Stimulated activated CD8-positive, alpha-beta memory T cell treated with anti-CD3 and anti-CD28 coated beads, Interleukin-15, amount 100 ng/mL, for 24 hours (primary cell): ENCODE results near the gene BOC.

Experiments used
- DNase-seq: peaks from one replicate; pipeline ENCODE4 v3.0.0-alpha.2; 2020; ENCODE audit warnings: low read depth

The BOC gene

DNA sequence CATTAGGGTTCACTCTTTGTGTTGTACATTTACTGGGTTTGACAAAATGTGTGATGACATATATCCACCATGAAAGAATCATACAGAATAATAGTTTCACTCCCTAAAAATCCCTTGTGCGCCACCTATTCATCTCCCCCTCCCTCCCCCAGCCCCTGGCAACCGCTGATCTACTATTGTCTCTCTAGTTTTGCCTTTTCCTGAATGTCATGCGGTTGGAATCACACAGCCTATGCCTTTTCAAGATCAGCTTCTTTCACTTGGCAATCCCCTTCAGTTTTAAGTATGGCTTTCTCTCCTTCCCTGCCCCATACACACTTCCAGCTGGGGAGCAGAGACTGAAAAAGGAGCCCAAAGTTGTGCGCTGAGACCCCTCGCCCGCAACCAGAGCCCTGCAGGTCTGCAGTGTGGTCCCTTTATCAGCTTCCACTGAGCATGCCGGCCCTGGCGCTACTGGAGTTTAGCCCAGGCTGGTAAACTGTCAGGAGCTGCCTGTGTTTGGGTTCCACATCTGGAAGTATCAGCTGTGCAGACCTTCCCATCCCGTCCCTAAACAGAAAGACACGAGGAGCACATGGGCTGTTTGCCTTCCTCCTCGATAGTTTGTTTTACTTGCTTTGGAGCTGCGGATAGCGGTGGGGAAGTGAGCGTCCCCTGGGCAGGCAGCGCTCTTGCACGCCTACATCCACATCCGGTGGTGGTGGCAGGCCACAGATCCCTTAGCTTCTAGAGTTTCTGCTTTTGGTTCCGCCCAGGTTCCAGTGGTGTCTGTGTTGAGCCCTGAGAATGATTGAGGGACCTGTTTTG is 12.3 kb downstream of the BOC start:
- no peak for DNase-seq

DNA sequence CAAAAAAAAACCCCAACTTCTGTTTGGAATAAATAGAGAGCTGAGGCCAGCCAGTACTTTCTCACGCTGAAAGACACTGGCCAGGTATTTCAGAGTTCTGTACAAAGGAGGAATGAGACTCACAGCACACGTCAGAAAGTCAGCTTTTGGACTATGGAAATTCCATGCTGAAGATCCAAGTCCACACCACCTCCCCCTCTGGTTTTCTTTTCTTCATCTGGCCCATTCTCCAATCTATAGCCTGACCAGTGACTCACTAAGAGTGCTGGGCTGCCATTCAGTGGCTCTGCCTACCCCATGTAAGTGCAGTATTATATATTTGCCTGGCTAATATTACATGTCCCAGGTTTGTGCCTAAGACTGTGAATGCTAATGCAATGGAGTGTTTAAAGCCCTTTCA is 13.9 kb downstream of the BOC start:
- no peak for DNase-seq

DNA sequence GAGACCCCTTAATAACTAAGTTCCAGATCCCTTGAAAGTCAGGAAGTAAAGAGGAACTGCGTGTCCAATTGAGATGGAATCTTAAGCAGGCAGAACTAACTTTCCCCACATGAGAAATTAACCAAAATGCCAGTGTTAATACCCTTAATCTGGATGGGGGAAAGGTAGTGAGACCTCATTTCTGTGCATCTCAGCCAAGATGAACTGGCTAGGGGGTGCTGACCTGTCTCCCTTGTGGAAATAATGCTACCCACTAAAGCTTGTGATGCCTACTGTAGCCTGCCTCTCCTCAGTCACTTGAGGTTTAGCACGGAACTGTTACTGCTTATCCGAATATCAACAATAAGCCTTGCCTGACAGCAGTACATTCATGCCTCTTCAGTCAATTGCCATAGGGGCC is 15.1 kb downstream of the BOC start:
- no peak for DNase-seq

DNA sequence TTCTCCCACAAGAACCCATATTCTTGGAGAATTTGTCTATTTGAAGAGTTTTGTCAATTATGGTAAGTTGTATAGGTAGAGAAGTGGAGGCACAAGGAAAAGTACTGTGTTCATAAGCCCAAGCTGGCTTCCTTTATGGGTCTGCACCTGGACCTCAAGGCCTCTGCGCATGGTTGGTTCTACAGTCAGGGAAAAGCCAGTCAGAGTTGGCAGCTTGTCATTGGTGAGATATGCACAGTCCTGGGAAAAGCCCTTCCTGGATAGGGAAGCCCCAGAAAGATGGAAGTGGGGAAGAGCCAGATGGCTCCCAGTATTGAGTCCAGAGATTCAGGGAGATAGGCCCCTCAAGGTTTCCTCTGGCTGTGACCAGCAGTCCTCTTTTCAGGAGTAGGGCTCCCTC is 15.8 kb downstream of the BOC start:
- no peak for DNase-seq

DNA sequence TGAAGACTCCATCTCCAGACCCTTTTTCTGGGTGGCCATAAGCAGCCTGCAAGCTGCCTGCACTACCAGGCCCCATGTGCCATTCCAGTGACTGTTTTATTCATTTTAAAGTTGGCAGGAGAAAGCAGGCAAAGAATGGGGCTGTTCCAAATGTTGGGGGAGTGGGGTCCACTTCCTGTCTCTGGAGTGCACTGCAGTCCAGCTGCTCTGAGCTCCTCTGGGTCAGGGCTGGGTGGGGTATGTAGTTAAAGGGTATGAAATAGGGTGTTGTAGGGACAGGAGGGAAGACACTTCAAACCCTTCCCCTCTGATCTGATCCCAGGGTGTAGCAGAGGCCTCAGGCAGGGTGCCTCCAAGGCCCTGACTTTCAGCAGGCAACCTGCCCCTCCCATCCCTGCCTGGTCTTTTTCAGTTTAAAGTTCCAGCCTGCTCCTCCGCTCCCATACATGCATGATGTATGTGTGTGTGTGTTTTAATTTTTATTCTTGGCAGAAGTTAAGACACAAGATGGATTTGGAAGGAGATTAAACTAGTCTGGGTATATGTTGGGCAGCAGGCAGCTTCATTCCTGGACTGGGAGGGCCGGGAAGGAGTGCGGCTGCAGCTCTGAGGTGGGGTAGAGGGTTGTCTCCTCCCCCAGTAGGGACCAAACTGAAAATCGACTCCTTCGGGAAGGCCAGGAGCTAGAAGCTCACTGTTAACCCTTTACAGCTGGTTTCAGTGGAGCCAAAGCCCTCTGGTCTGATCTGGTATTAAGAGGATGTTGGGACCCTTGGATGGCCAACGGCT is 17.3 kb downstream of the BOC start:
- no peak for DNase-seq

DNA sequence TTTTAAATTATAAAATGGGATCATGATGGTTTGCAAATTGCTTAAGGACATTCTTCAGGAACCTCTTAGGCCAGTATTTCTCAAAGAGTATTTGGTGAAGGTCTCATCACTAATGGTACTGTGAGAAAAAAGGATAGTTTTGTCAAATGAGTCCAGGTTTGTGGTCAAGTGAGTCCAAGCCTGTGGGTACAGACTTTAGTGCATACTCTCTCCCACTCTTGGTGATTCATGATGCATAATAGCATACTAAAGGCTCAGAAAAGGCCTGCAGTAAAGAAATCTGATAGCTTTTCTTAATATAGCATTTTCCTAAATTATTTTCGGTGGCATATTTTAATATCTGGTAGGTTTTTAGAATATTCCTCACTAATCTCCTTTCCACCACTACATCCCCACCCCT is 20.0 kb downstream of the BOC start:
- DNase-seq = no peak

DNA sequence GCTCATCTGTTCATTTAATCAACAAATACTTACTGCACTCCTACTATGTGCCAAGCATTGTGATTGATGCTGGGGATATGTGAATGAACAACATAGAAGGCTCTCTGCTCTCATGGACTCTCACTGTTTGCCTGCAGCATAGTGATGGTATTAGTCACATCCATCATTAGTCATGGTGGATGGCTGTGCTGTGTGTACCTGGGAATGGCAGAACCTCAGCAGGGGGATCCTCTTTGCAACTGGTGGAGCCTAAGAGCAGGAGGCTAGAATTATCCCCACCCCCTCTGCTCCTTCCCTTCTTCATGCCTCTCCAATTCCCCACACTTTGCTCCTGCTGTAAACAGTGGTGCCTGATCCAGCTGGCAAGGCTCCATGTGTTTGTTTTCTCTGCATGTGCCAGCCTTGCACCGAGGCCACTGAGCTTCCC is 20.5 kb downstream of the BOC start:
- no peak for DNase-seq

DNA sequence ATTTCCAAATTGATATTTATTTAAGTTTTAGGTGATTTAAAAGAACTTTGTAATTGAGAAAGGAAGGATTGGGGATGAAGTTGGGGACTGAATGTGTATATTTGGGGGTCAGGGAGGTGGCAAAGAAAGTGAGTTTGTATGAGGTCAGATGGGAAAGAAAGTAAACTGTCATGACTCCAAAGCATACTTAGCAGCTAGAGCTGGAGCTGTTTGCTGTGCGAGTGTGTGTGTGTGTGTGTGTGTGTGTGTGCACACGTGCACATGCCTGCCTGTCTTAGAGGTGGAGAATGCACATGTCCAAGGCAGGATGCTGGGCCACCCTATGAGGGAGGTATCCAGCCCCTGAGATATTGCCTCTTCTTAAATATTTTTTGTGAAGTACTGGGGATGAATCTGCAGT is 21.0 kb downstream of the BOC start:
- no peak for DNase-seq

DNA sequence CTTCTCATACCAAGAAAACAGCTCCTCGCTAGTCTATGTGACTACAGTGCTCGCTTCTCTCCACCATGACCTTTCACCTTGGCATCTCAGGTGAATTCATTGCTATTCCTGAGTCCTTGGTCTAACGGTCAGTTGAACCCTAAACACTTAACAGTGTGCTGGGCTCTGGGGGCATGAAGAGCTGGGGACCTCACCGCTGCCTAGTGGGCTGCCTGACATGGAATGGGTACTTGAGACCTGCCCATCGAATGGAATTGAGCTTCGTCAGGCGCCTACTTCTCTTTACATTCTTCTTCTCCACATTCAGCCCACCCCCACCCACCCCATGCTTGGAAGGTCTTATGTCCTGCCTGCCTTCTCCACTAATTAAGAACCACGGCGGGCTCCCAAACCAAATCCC is 22.1 kb downstream of the BOC start:
- no peak for DNase-seq

DNA sequence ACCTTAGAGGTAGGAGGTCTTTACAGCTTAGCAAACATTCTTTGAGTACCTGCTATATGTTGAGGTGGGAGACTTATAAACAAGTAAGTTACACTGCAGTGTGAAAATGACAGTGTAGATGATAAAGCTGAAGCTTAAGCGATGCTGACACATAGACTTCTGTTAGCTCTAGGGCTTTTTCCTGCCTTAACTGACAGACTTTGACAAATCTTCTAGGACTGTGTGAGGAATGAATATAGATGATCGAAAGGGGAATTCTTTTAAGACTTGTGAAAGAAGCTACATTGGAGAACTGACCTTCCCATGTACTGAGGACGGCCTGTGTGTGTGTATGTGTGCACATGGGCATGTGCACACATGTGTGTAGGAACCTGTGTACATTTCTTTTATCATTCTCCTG is 22.7 kb downstream of the BOC start:
- no peak for DNase-seq

DNA sequence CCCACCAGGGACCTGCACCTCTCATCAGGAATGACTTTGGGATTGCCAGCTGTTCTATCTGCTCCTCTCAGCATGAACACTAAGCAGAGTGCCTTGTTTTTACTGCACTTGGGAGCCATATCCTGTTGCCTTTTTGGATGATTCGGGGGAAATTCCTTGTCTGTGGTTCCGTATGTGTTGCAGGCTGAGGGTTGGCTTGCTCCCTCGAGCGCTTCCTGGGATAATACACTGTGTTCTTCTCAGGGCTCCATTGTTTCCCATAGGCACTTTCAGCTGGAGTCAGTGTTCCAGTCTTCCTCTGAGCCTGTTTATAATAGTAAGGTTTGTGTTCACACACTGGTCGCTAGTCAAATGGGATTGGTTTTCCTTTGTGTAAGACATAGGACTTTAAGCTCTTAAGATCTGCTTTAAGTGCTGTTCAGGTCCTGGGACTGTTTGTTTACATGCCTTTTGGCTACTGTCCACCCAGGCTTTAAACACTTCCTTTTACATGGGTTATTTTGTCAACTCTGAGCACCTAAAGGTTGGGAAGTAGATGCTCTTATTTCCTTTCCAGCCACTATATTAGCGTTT is 23.4 kb downstream of the BOC start:
- no peak for DNase-seq

DNA sequence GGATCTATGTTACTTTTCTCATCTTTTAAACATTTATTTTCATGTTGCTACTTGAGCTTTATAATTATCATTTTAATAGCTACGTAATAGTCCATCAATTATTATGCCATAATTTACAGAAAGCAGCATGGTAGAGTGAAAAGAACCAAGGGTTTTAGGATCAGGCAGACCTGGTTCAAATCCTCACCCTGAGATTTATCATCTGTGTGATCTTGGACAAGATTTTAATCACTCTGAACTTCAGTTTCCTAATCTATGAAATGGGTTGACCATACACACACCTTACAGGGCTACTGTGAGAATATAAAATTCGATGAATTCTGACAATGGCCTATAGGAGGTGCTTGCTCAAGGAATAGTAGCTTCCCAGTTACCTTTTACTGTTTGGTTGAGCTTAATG is 27.1 kb downstream of the BOC start:
- DNase-seq = no peak

DNA sequence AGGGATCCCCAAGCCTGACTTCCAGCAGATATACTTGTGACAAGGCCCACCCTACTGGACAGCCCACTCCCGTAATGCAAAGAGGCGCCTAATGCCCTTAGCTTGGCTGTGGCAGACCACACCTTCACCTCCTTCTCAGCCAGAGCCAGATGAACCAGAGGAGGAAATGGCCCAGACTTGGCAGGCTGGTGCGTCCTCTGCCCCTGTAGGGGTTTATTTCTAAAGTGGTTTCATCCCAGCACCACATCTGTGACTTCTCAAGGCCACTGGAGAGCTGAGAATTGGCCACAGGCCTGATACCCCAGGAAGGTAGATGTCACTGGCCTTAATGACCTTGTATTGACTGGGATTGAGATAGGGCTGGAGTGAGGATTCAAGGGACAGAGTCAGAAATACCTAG is 29.5 kb downstream of the BOC start:
- no peak for DNase-seq

DNA sequence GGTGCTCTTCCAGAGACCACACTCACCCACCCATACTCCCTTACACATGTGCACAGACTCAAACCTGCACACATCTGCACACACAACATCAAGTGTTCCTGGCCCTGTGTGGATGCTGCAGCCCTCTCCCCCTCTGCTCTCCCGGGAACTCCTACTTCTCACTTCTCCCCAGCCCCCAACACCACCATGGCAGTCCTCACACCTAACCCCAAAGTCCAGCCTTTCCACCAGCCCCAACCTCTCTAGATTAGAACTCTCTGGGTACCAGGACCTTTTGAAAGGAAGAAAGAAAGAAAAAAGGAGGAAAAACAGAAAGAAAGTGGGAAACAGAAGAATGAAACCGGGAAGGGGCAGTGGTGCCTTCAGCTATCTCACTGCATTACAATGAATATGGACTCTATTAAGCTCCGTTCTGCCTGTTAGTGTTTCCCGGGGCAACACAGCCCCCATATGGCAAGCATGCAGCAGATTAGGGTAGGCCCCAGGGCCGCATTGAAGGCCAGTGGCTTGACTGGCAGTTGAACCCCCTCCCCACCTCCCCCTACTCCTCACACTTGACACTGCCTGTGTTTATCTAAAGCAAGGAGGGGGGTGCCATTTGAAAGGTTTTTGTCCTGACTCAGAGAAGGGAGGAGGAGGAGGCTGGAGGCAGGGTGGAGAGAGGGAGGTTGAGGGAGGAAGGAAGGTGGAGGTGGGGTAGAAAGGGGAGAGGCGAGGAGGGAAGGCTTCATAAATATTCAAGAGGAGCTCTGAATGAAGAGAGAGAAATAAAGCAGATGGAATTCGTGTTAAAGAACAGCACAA is 30.1 kb downstream of the BOC start:
- DNase-seq = no peak

DNA sequence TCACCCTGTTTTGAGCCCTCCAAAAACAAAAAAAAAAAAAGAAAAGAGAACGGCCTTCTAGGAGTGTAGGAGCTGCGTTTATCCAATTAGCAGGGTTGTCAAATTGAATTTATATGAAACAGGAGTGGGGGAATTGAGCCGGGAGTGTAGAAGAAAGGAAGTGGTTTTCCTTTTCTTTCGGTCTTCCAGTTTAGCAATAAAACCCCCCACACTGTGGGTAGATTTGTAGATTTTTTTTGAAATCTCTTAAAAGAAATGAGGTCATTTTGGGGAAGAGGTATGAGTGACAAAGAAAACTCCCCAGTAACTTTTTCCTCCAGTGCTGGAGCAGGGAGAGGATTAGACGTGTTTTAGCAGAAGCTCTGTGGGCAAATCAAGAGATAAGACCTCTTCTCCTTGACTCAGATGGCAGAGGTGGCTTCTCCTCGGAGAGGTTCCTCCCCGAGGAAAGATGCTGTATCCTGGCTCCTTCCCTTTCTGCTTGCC is 30.8 kb downstream of the BOC start:
- no peak for DNase-seq

DNA sequence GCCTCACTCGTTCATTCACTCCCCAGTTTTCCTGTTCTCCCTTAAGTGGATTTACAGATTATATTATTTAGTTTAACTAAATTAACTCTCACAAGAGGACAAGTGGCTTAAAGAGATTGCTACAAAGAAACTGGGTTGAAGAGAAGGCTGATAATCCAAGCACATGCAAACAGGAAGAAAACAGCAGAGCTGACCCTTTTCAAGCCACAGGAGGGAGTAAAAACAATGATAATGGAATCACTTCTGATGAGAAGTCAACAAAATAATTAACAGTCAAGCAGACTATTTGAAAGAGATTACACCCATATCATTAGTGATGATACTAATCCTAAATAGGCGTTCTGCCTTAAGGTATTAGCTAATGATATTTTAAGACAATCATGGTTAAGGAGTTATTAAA is 31.7 kb downstream of the BOC start:
- DNase-seq = no peak

DNA sequence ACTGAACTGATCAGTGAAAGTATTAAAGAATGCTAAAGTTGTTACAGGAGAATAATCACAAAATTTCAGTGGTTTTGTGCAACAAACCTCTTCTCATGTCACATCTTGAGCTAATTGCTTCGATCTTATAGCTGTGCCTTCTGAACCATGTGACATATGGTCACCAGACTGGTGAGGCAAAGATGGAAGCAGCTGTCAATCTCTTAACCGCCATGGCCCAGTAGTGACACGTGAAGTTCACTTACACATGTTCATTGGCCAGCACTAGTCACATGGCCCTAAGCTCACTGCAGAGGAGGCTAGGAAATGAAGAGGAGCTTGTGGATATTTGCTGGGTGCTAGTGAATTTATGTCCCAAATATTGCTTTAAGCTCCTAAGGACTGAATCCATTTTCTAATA is 32.5 kb downstream of the BOC start:
- DNase-seq = no peak

DNA sequence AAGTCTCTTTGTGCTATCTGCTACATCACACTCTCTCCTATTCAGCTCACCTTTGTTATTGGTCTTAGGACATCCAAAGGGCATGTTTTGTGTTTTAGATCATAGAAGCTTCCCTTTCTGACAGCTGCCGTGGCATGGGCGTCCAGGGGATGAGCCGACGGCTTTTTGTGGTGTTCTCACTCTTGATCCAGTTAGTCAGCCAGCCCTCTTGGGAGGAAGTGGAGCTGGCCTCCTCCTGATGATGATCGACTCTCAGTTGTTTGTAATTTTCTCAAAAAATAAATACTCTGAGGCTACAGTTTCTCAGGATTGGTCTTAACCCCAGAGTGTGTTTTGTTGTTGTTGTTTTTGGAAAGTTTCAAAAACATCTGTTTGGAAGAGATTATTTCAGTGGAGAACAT is 34.4 kb downstream of the BOC start:
- DNase-seq = no peak

DNA sequence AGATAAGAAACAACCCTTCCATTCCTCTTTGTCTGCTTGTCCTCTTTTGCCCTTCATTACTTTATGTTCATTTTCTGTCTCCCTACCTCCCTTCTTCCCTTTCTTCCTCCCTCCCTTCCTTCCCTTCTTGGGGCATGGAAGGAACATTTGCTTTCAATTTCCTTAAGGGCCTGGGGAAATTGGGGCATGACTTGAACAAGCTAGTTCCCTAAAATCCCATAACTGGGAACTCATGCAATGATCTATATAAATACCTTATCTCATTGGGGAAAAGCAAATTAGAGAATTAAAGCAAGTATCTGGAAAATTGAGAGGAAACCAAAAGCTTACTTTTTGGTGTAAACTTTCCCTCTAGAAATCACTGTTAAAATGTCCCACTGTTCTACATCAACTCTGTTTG is 35.7 kb downstream of the BOC start:
- no peak for DNase-seq

DNA sequence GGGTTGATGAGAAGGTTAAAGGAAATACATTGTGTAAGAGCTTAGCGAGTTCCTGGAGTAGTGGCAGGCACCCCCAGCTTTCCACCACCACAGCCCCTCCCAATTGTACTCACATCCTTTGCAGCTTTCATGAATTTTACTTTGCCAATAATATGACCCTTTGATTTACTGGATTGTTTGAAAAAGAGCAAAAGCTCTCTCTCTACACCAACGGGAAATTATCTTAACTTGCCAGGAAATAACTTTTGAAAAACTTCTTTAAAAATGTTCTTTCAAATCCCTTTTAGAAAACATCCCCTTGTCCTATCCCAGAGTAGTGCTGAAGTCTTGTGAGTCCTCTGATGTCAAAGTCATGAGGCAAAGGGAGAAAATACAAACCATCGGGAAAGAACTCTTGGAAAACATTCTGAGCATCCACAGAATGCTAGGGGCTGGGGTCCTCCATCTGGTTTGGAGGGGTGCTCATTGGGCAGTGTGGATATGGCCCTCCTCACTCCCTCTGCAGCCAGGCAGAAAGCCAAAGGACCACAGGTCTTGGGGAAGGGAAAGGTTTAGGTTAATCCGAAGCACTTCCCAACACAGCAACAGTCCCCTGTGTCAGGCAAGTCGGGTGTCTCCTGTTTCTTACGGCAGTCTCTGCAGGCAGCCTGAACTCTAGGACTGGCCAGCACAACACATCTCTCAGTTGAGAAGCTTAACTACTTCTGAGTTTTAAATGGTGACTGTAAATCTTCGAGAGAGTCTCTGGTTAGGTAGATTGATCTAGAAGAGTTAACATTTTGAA is 36.5 kb downstream of the BOC start:
- DNase-seq = no peak

DNA sequence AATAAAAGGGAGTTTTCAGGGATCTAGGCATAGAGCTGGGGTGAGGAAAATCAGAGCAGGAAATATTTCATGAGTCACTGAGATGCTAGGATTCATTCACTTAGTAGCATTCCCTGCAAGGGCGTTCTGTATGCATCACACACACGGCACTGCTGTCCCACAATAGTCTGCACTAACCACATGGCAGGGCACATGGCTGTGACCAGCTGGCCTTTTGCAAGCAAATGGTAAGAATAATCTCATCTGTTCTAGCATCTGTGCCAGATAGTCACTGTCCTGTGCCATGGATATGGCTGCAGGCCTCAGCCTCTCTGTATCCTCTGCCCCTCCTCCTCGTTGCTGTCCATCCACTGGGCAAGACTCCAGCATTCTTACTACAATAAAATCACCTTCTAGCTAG is 37.8 kb downstream of the BOC start:
- no peak for DNase-seq

DNA sequence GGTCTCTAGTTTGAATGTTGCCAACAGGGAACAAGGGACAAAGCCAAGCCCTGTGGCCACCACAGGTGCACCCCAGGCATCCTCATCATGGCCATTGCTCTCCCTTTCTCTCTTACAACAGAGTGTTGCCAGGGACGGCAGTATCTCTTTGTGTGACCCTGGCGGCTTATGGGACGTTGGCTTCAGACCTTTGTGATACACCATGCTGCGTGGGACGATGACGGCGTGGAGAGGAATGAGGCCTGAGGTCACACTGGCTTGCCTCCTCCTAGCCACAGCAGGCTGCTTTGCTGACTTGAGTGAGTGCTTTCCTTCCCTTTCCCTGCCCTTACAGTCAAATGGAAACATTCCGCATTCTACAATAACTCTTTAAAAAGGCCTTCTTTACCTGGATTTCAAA is 38.2 kb downstream of the BOC start:
- DNase-seq = no peak
